ENCODE data around the gene METTL13.

GRCh38 chr1:171783816-171784530 lies 2.5 kb downstream of the METTL13 start:
- TF ChIP-seq EZH2 (IDR thresholded peaks at IDR 0.05), result no peak
- TF ChIP-seq POLR2AphosphoS5 (IDR thresholded peaks at IDR 0.05; ENCODE audit: borderline replicate concordance, low read depth, low read length), result no peak

Data from SK-N-MC (cell line).